ENCODE data around the gene PCSK9. TPM values are rescaled to one million over a fixed set of nuclear protein-coding genes. Genes with fewer than 3 reads are reported as not detected.
A peak's percentile ranks its signal among the peaks of the same experiment; 100 is the strongest.

PCSK9 gene
- total RNA-seq, 2 donors from 2014 or later, result 12.6 to 37.0 TPM

GRCh38 chr1:55053265-55053954, 14.1 kb downstream of the PCSK9 start:
- ATAC-seq (no peak), DNase-seq (no peak)
- intact Hi-C loops (cut with DNase I, micrococcal nuclease), result no loop called here

- DNase-seq, result no peak
- ATAC-seq, result no peak
- intact Hi-C loops (cut with DNase I, micrococcal nuclease), result no loop called here
These were observed 15.0 kb downstream of the PCSK9 start for GRCh38 chr1:55054396-55054795.

- no peak for DNase-seq
- ATAC-seq, result no peak
- intact Hi-C loops (cut with DNase I, micrococcal nuclease), result no loop called here
These were observed 15.9 kb downstream of the PCSK9 start for GRCh38 chr1:55055084-55055882.

GRCh38 chr1:55055951-55056631, 16.7 kb downstream of the PCSK9 start:
- no peak for ATAC-seq
- DNase-seq, result no peak
- intact Hi-C loops (cut with DNase I, micrococcal nuclease), result no loop called here

- no peak for ATAC-seq
- no peak for DNase-seq
- intact Hi-C loops (cut with DNase I, micrococcal nuclease), result no loop called here
These were observed 17.3 kb downstream of the PCSK9 start for GRCh38 chr1:55056632-55056992.

GRCh38 chr1:55057270-55057955, 18.1 kb downstream of the PCSK9 start:
- intact Hi-C loops (cut with DNase I, micrococcal nuclease), result no loop called here
- DNase-seq (no peak), ATAC-seq (no peak)

- DNase-seq, result no peak
- no peak for ATAC-seq
- intact Hi-C loops (cut with DNase I, micrococcal nuclease), result no loop called here
These were observed 18.6 kb downstream of the PCSK9 start for GRCh38 chr1:55057956-55058298.

GRCh38 chr1:55059302-55060132, 20.2 kb downstream of the PCSK9 start:
- DNase-seq, result no peak
- no peak for ATAC-seq
- intact Hi-C loops (cut with DNase I, micrococcal nuclease), result no loop called here

GRCh38 chr1:55060133-55060999, 21.0 kb downstream of the PCSK9 start:
- no peak for DNase-seq
- intact Hi-C loops (cut with DNase I, micrococcal nuclease), result no loop called here
- ATAC-seq, result no peak

GRCh38 chr1:55061000-55061705, 21.8 kb downstream of the PCSK9 start:
- no peak for ATAC-seq
- no peak for DNase-seq
- intact Hi-C loops (cut with DNase I, micrococcal nuclease), result no loop called here

- no peak for DNase-seq
- intact Hi-C loops (cut with DNase I, micrococcal nuclease), result no loop called here
- no peak for ATAC-seq
These were observed 22.5 kb downstream of the PCSK9 start for GRCh38 chr1:55061706-55062321.

GRCh38 chr1:55062801-55063576, 23.6 kb downstream of the PCSK9 start:
- intact Hi-C loops (cut with DNase I, micrococcal nuclease), result no loop called here
- DNase-seq (no peak), ATAC-seq (no peak)

- no peak for DNase-seq
- ATAC-seq, result peak; percentile 13
- intact Hi-C loops (cut with DNase I, micrococcal nuclease), result no loop called here
These were observed 24.2 kb downstream of the PCSK9 start for GRCh38 chr1:55063577-55063942.

GRCh38 chr1:55064071-55064581, 24.8 kb downstream of the PCSK9 start:
- intact Hi-C loops (cut with DNase I, micrococcal nuclease), result no loop called here
- DNase-seq (no peak), ATAC-seq (peak; percentile 27)

GRCh38 chr1:55064861-55065263, 25.5 kb downstream of the PCSK9 start:
- intact Hi-C loops (cut with DNase I, micrococcal nuclease), result no loop called here
- DNase-seq, result no peak
- peak; percentile 4 for ATAC-seq

GRCh38 chr1:55065648-55066047, 26.3 kb downstream of the PCSK9 start:
- DNase-seq (no peak), ATAC-seq (no peak)
- intact Hi-C loops (cut with DNase I, micrococcal nuclease), result no loop called here

Data from left colon (tissue), 2 donors.